T-helper 17 cell (primary cell): ENCODE data around the gene ITIH5. TPM values are rescaled to one million over a fixed set of nuclear protein-coding genes. Genes with fewer than 3 reads are reported as not detected.

ENCODE experiments used
- ATAC-seq: fragments of 150-1000 bp; cut with Tn5 transposase; 2 replicates; pipeline ENCODE4 v1.10.0; 2021; ENCODE audit warnings: mild to moderate bottlenecking, moderate library complexity
- DNase-seq, 3 donors: peaks; one replicate each; pipeline versions ENCODE4 v3.0.0 to v3.0.0-alpha.2; 2020 to 2021
- H3K9me3 ChIP-seq: one replicate; pipeline ENCODE4 v1.7.0; 2013; ENCODE audit warnings: low read length, mild to moderate bottlenecking; ENCODE audit not compliant: control insufficient read depth, poor library complexity, severe bottlenecking
- H3K27ac Mint-ChIP-seq: one replicate; pipeline ENCODE4 v1.8.0; 2022; ENCODE audit warnings: mild to moderate bottlenecking, moderate library complexity, mixed read lengths
- H3K27me3 Mint-ChIP-seq: one replicate; pipeline ENCODE4 v1.8.0; 2022; ENCODE audit warnings: mixed read lengths
- H3K36me3 Mint-ChIP-seq: one replicate; pipeline ENCODE4 v1.8.0; 2022; ENCODE audit warnings: low read depth, mixed read lengths
- H3K4me1 Mint-ChIP-seq: one replicate; pipeline ENCODE4 v1.8.0; 2022; ENCODE audit warnings: mild to moderate bottlenecking, mixed read lengths
- H3K4me3 Mint-ChIP-seq: one replicate; pipeline ENCODE4 v1.8.0; 2022; ENCODE audit warnings: mild to moderate bottlenecking, moderate library complexity, mixed read lengths
- total RNA-seq, 4 donors: library from RNA in 2 of 4; stranded (reverse) in 2 of 4; gene quantifications; one replicate each; pipeline ENCODE4 v1.2.3 and lab custom pipeline; 2022 to 2026

The ITIH5 gene
- total RNA-seq, 2 donors from 2014 or later: not detected

DNA sequence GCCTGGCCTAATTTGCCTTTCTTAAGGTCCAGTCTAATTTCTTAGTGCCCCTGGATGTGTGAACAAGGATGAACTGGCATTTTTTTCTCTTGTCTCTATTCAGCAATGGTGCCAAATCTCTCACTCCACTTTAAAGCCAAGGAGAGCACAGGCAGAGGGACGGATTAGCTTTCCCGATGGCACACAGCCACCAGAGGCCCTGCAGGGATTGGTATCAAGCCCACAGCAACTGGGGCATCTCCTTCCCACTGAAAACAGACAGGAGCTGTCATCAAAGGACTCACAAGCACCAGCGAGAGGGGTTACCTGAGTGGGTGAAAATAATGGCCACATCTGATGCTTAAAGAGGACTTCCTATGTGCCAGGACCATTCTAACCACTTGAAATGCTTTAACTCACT lies 83.1 kb downstream of the ITIH5 start:
- peaks cover 25% of the 10 kb centered on the region for H3K27me3 Mint-ChIP-seq
- no peak for DNase-seq
- H3K36me3 Mint-ChIP-seq: no peaks in the 10 kb centered on the region
- H3K27ac Mint-ChIP-seq: no peak overlapping the region
- peaks cover 7% of the 10 kb centered on the region for H3K4me1 Mint-ChIP-seq
- no peak for ATAC-seq
- H3K4me3 Mint-ChIP-seq: no peak overlapping the region
- no peaks in the 10 kb centered on the region for H3K9me3 ChIP-seq

DNA sequence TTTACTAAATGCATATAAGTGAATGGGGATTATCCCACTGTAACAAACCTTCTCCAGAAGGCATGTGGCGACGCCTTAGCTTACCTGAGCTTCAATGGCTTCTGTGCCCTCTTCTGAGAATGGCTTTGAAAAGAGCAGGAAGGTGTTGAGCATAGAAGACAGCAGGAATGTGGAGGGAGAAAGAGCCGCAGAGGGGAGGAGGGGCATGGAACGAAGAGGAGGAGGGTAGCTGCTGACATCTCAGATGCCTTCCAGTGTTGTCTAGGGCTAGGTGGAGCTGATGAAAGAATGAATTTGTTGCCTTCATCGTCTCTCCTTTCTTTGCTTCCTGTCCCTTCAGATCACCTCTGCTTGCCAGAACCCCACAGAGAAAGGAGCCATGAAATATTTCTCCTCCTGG lies 86.2 kb downstream of the ITIH5 start:
- Mint-ChIP-seq H3K4me1 (peaks cover 6% of the 10 kb centered on the region), H3K27ac (no peak overlapping the region), H3K36me3 (no peaks in the 10 kb centered on the region), H3K27me3 (peaks cover 20% of the 10 kb centered on the region), H3K4me3 (no peak overlapping the region)
- no peaks in the 10 kb centered on the region for H3K9me3 ChIP-seq
- ATAC-seq (no peak), DNase-seq (no peak)

DNA sequence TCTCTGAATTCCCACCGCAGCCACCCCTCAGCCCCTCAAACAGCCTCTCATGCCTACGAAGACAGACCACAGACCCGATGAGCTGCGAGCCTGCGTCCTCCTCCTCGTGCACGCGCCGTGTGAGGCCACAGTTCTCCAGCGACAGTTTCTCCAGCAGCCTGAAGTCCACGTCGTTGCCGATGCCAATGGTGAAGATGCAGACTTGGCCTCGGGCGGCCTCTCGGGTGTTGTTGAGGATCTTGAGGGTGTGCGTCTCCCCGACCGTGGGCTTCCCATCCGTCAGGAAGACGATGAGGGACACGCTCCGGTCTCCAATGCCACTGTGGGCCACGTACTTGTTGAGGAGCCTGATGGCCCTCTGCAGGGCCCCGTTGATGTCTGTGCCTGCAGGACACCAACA lies 87.1 kb downstream of the ITIH5 start:
- Mint-ChIP-seq H3K4me1 (peaks cover under 1% of the 10 kb centered on the region), H3K36me3 (no peaks in the 10 kb centered on the region), H3K27ac (no peak overlapping the region), H3K4me3 (no peak overlapping the region), H3K27me3 (peaks cover 20% of the 10 kb centered on the region)
- ATAC-seq: no peak
- no peaks in the 10 kb centered on the region for H3K9me3 ChIP-seq
- no peak for DNase-seq

DNA sequence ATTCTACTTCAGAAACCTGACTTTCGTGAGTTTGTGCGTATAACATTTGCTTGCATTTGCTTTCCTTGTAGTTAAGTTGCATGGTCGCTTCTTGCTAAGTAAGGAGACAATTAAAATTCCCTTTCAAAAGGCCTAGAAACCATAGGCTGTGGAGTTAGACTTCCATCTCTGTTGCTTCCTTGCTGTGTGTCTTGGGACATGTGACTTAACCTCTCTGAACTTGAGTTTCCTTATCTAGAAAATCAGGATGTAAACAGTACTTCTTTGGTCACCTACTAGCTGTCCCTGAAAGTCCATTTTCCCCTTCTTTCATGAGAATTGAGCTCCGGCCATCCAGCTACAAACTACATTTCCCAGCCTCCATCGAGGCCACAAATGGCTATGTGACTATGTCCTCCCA lies 89.2 kb downstream of the ITIH5 start:
- no peak for ATAC-seq
- H3K27me3 Mint-ChIP-seq: peaks cover 24% of the 10 kb centered on the region
- no peak for DNase-seq
- no peak overlapping the region for H3K4me3 Mint-ChIP-seq
- H3K36me3 Mint-ChIP-seq: no peaks in the 10 kb centered on the region
- no peaks in the 10 kb centered on the region for H3K9me3 ChIP-seq
- H3K4me1 Mint-ChIP-seq: no peaks in the 10 kb centered on the region
- H3K27ac Mint-ChIP-seq: no peak overlapping the region

DNA sequence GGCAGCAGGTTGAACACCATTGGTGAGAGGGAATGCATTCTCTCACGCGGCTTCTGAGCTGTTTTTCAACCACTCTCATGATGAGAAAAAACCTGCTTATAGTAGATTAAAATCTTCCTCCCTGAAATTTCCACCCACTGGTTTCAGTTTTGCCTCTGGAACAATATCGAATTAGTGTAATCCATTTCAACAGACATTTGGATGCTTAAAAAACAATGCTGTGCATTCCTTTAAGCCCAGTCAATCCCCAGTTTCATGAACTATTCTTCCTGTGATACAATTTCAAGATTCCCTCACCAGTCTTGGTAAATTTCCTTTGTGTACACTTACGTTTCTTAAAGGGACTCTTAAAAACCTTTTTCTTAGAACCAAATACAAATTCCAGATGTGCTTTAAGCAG lies 89.6 kb downstream of the ITIH5 start:
- Mint-ChIP-seq H3K36me3 (no peaks in the 10 kb centered on the region), H3K27me3 (peaks cover 24% of the 10 kb centered on the region), H3K4me1 (no peaks in the 10 kb centered on the region), H3K27ac (no peak overlapping the region), H3K4me3 (no peak overlapping the region)
- ATAC-seq: no peak
- no peak for DNase-seq
- H3K9me3 ChIP-seq: no peaks in the 10 kb centered on the region

DNA sequence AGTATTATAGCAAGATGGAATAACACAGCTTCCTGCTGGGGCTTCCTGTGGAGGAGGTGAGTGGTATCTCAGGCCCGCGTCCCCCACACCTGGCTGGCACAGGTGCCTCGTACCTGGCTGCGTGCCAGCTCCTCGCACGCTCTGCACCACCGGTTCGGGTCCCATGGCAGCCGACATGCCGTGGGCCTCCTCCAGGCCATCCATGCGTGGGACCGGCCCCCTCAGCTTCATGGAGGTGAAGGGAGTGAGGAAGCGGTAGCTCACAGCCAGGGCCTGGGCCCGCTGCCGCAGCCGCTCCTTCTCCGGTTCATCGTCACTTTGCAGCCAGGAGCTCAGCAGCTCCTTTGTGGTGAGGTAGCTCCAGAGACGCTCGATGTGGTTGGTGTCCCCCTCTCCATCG lies 90.4 kb downstream of the ITIH5 start:
- no peak for ATAC-seq
- no peak overlapping the region for H3K27ac Mint-ChIP-seq

DNA sequence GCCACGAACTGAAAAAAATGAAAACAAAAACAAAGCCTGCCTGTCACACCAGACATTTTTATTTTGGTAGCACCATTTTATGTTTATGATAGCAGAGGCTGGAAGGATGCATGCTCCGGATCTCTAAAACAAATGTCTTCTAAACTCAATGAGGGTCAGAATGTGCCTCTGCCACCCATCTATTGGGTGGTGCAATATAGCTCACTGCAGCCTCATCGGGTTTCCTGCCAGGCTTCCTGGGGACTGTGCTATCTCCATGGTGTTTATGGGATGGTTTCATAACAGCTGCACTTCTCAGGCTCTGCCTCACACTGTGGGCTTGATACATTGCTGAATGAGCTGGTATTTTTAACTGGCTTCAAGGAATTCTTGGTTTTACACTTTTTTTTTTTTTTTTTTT lies 94.4 kb downstream of the ITIH5 start:
- H3K9me3 ChIP-seq: no peaks in the 10 kb centered on the region
- H3K4me3 Mint-ChIP-seq: no peak overlapping the region
- peaks cover 10% of the 10 kb centered on the region for H3K27me3 Mint-ChIP-seq
- H3K4me1 Mint-ChIP-seq: peaks cover 3% of the 10 kb centered on the region
- no peak for DNase-seq
- H3K27ac Mint-ChIP-seq: no peak overlapping the region
- no peaks in the 10 kb centered on the region for H3K36me3 Mint-ChIP-seq
- no peak for ATAC-seq

More for the DNA sequence above, 90.4 kb downstream of the ITIH5 start:
- H3K4me3 Mint-ChIP-seq: no peak overlapping the region
- DNase-seq: no peak
- H3K9me3 ChIP-seq: no peaks in the 10 kb centered on the region
- H3K27me3 Mint-ChIP-seq: peaks cover 24% of the 10 kb centered on the region
- peaks cover 3% of the 10 kb centered on the region for H3K4me1 Mint-ChIP-seq
- H3K36me3 Mint-ChIP-seq: no peaks in the 10 kb centered on the region

DNA sequence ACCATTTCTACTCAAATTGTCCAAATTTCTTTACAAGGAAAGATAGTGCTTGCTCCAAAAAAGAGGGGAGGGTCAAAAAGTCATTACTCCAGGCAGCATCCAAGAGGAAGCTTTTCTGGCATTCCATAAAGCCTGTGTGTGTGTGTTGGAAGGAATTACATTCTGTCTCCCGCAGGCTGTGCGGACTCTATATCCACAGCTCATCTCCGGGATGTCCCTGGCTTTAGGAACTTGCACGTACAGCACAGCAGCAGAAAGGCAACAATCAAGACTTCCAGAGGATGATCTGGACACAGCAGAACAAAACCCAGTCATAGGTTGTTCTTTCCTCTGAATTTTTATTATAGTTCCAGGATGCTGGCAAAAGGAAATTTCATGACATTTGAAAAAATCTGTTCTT lies 94.8 kb downstream of the ITIH5 start:
- no peaks in the 10 kb centered on the region for H3K9me3 ChIP-seq
- DNase-seq: no peak
- no peak for ATAC-seq
- Mint-ChIP-seq H3K36me3 (no peaks in the 10 kb centered on the region), H3K27me3 (peaks cover 9% of the 10 kb centered on the region), H3K4me3 (no peak overlapping the region), H3K27ac (no peak overlapping the region), H3K4me1 (peaks cover 3% of the 10 kb centered on the region)

DNA sequence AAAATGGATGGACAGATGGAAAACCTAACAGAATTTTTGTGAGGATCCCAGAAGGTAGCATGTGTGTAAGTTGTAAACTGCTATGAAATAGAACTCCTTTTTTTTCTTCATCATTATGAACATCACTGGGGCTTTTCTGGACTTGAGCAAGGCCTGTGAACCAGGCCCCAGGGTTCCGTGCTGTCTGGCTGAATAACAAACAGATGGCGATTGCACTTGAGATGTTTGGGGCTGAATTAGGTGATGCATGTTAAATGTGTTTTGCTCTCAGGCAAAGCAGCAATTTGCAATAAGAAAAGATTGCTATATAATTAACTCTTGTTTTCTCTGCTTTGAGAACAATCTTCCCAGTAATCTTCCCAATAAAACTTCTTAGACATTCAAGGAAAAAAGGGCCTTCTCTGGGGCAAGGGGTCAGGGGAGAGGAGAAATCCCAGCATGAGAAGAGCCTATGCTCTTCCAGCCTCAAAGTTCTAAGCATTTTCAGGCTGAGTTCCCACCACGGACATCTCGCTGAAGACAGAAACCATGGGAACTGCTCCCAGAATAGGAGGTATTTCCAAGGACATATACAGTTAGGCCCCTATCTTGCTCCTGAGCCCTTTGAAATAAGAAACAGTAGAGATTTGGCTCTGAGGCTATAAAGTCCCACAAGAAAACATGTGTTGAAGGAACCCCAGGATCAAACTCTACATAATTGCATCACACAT lies 98.7 kb downstream of the ITIH5 start:
- peaks cover 4% of the 10 kb centered on the region for H3K27me3 Mint-ChIP-seq
- H3K9me3 ChIP-seq: no peaks in the 10 kb centered on the region
- DNase-seq: no peak
- H3K36me3 Mint-ChIP-seq: no peaks in the 10 kb centered on the region
- H3K4me1 Mint-ChIP-seq: peaks cover 3% of the 10 kb centered on the region
- ATAC-seq: no peak
- no peak overlapping the region for H3K4me3 Mint-ChIP-seq
- no peak overlapping the region for H3K27ac Mint-ChIP-seq

DNA sequence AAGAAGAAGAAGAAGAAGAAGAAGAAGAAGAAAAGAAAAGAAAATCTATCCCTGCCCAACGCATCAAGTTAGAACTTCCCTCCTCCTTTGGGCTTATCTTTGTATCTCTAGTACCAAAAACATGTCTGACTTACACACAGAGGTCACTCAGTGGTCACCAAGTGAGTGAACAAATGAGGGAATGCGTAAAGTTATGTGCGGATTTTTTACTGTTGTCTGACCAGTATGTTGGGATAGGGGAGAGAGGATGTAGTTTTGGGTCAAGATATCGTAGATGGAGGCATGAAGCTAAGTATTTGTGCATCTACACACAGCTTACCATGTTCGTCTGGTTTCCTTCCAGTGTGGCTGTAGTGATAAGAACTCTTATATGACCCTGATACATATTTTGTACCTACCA lies 99.9 kb downstream of the ITIH5 start:
- H3K9me3 ChIP-seq: no peaks in the 10 kb centered on the region
- no peak overlapping the region for H3K27ac Mint-ChIP-seq
- H3K27me3 Mint-ChIP-seq: no peaks in the 10 kb centered on the region
- H3K4me3 Mint-ChIP-seq: no peak overlapping the region
- peaks cover 2% of the 10 kb centered on the region for H3K4me1 Mint-ChIP-seq
- H3K36me3 Mint-ChIP-seq: no peaks in the 10 kb centered on the region
- DNase-seq (no peak), ATAC-seq (no peak)

DNA sequence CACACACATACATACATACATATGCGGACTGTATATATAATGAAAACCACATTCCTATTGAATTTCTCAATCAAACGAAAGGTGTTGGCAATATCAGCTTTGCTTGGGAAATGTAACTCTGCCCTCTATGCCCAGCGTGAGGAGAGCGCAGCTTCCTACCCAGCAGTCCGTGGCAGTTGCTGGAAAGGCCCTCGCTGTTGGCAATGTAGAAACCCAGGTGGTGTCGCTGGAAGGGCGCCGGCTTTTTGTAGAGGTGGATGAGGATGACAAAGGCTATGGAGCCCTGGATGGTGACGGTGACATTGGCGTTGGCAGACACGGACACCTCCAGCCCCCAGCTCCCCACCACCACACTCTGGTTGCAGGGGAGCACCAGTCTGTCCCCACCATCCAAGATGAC lies 100.9 kb downstream of the ITIH5 start:
- H3K9me3 ChIP-seq: no peaks in the 10 kb centered on the region
- no peak for ATAC-seq
- Mint-ChIP-seq H3K27ac (no peak overlapping the region), H3K4me1 (no peaks in the 10 kb centered on the region), H3K36me3 (no peaks in the 10 kb centered on the region), H3K27me3 (no peaks in the 10 kb centered on the region), H3K4me3 (no peak overlapping the region)
- DNase-seq: no peak

DNA sequence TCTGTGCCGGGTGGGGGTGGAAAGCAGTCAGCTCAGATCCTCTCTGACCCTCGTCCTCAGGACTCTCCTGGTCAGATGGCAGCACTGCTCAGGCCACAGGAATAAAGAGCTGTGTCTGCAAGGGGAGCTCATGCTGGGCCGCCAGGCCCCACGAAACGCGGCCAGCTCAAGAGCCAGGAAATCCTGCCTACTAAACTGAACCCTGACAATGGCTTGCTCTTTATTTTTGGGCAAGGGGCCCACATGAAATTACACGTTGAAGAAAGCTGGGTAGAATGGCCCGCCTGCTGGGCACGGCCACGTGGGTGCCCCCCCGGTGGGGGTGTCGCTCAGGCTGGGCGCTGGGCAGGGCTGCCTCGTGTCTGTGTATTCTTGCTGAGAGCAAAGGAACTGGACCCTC lies 103.0 kb downstream of the ITIH5 start:
- peaks cover 2% of the 10 kb centered on the region for H3K4me1 Mint-ChIP-seq
- H3K36me3 Mint-ChIP-seq: peaks cover 2% of the 10 kb centered on the region
- no peak overlapping the region for H3K27ac Mint-ChIP-seq

DNA sequence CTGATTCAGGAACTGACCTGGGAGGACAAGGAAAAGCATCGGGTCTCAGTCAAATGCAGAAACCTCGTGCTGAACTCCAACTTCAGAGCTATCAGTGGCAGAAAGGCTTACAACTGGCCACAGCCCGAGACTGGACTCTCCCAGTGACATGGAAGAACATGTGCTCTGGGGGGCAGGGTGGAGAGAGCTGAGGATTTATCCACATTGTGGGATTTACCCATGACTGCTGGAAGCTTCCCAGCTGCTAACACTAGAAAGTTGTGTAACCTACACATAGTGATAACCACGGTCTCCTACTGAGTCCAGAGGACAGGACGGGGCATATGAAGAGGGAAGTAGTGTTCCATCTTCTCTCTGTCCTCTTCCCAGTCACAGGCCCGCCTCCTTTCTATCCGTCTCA lies 103.4 kb downstream of the ITIH5 start:
- peaks cover 9% of the 10 kb centered on the region for H3K27me3 Mint-ChIP-seq
- H3K4me1 Mint-ChIP-seq: peaks cover 2% of the 10 kb centered on the region
- no peaks in the 10 kb centered on the region for H3K9me3 ChIP-seq
- ATAC-seq: no peak
- H3K27ac Mint-ChIP-seq: no peak overlapping the region
- peaks cover 2% of the 10 kb centered on the region for H3K36me3 Mint-ChIP-seq
- H3K4me3 Mint-ChIP-seq: no peak overlapping the region
- DNase-seq: no peak

More for the DNA sequence above, 103.0 kb downstream of the ITIH5 start:
- ATAC-seq (no peak), DNase-seq (no peak)
- Mint-ChIP-seq H3K4me3 (no peak overlapping the region), H3K27me3 (peaks cover 9% of the 10 kb centered on the region)
- no peaks in the 10 kb centered on the region for H3K9me3 ChIP-seq

DNA sequence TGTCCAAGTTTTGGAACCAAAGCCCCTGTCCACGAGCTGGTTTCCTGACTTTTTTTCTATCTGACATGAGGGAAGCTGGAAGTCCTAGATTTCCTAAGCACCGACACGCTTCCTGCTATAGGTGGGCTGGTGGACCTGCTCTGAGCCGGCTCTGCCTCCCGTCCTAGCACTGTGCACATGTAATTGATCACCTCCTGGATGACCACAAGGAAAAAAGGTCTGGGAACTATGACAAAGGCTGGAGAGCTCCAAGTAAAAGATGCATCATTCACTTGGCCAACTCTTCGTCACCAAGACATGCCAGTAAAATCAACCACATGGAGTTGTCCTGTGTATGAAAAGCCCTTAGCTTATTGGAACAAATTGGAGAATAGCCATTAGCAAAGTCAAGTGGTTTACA lies 104.8 kb downstream of the ITIH5 start:
- no peak for ATAC-seq
- H3K36me3 Mint-ChIP-seq: peaks cover 4% of the 10 kb centered on the region
- no peak overlapping the region for H3K4me3 Mint-ChIP-seq
- H3K4me1 Mint-ChIP-seq: peaks cover 2% of the 10 kb centered on the region
- no peaks in the 10 kb centered on the region for H3K9me3 ChIP-seq
- H3K27ac Mint-ChIP-seq: no peak overlapping the region
- peaks cover 9% of the 10 kb centered on the region for H3K27me3 Mint-ChIP-seq
- no peak for DNase-seq
